ENCODE data around the gene RNF34.
"Not testable (repeated sequence)": the region's sequence is repeated elsewhere in the genome, so short reads cannot be mapped to it uniquely, and the experiment has no call there.

The RNF34 gene

GRCh38 chr12:121376754-121377697, 22.9 kb upstream of the RNF34 start:
- no peak for TF ChIP-seq CTCF (IDR thresholded peaks at IDR 0.05; ENCODE audit: control extremely low read depth, extremely low read depth, low read depth, missing control alignments)
- POLR2A ChIA-PET = no interaction called here
- DNase-seq (ENCODE audit: extremely low spot score) = no peak
- CTCF ChIA-PET = interaction anchor here (1.1 to 1.4 kb wide), 2 partner anchors 10 to 25 kb away, joined by 3 to 4 read pairs; no protein-coding TSS in a partner anchor

- ChIA-PET CTCF (no interaction called here), POLR2A (no interaction called here)
- no peak for TF ChIP-seq CTCF (IDR thresholded peaks at IDR 0.05; ENCODE audit: control extremely low read depth, extremely low read depth, low read depth, missing control alignments)
- no peak for DNase-seq (ENCODE audit: extremely low spot score)
Measured at GRCh38 chr12:121378736-121379135, 21.2 kb upstream of the RNF34 start.

GRCh38 chr12:121379945-121380344, 20.0 kb upstream of the RNF34 start:
- TF ChIP-seq CTCF (IDR thresholded peaks at IDR 0.05; ENCODE audit: control extremely low read depth, extremely low read depth, low read depth, missing control alignments) = no peak
- POLR2A ChIA-PET = no interaction called here
- CTCF ChIA-PET = no interaction called here

GRCh38 chr12:121383601-121384021, 16.3 kb upstream of the RNF34 start:
- no peak for DNase-seq (ENCODE audit: extremely low spot score)
- TF ChIP-seq CTCF (IDR thresholded peaks at IDR 0.05; ENCODE audit: control extremely low read depth, extremely low read depth, low read depth, missing control alignments) = no peak
- ChIA-PET CTCF (interaction anchor here (0.9 to 1.0 kb wide), 3 partner anchors 24 to 50 kb away, joined by 3 to 4 read pairs (median 3); no protein-coding TSS in a partner anchor), POLR2A (no interaction called here)

More at GRCh38 chr12:121379945-121380344, 20.0 kb upstream of the RNF34 start:
- DNase-seq (ENCODE audit: extremely low spot score) = no peak

- CTCF ChIA-PET = interaction anchor here (0.7 to 1.2 kb wide), 3 partner anchors 15 to 136 kb away, joined by 3 to 5 read pairs (median 3); no protein-coding TSS in a partner anchor
- DNase-seq (ENCODE audit: extremely low spot score); POLR2A ChIA-PET: not testable (repeated sequence)
Measured at GRCh38 chr12:121384891-121385290, 15.0 kb upstream of the RNF34 start.

- CTCF ChIA-PET = no interaction called here
- no peak for TF ChIP-seq CTCF (IDR thresholded peaks at IDR 0.05; ENCODE audit: control extremely low read depth, extremely low read depth, low read depth, missing control alignments)
- POLR2A ChIA-PET = no interaction called here
- no peak for DNase-seq (ENCODE audit: extremely low spot score)
Measured at GRCh38 chr12:121388421-121388981, 11.4 kb upstream of the RNF34 start.

- DNase-seq (ENCODE audit: extremely low spot score) = no peak
- ChIA-PET POLR2A (no interaction called here), CTCF (interaction anchor here (1.2 kb wide), 1 partner anchor 33 kb away, joined by 3 read pairs; no protein-coding TSS in a partner anchor)
- no peak for TF ChIP-seq CTCF (IDR thresholded peaks at IDR 0.05; ENCODE audit: control extremely low read depth, extremely low read depth, low read depth, missing control alignments)
Measured at GRCh38 chr12:121390856-121391255, 9.1 kb upstream of the RNF34 start.

Measured in GM10248 (cell line).